GM19328 (cell line): ENCODE data around the gene NLRP1.

Source experiments
- ATAC-seq: cut with Tn5 transposase; IDR thresholded peaks from one replicate; pipeline ENCODE4 v1.9.1; 2021; ENCODE audit warnings: mild to moderate bottlenecking, moderate library complexity; ENCODE audit not compliant: unreplicated experiment

The NLRP1 gene

DNA sequence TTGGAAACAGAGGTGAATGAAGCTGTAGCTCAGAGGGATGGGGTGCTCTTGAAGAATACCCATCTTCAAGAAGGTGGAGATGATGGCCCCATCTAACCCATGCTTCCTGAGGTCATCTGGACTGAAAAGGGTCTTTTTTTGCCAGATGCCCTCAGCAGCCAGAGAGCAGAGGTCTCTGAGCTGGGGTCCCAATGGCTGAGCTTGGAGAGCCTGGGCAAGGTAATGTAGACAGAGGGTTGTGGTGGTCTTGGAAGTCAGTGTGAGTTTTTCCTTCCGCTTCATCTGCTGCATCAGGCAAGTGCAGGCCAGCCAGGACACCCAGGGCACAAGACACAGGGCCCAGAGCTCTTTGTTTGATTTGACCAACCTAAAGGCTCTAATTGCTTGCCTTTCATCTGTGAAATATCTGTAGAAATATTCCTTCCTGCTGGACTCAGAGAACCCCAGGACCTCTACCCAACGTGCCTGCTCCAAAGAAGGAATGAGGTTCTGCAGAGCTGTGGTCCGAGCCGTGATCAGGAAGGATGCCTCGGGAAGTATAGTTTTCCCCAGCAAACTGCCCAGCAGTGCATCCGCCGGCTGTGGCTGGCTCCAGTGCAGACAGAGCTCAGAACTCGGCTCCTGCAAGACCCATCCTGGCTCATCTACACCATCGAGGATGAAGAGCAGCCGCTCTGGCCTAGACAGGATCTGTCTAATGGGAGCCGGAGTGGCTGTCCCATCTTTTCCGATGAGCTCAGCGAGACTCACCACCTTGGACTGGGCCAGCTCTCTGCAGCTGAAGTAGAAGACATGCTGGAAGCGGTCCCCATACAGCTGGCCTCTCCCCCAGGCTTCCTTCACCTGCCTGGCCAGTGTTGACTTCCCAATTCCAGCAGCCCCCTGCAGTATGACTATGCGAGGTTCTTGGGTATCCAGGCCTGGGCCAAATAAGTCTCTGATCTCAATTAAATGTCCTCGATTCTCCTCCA, 25.2 kb downstream of the NLRP1 start:
- no peak for ATAC-seq

DNA sequence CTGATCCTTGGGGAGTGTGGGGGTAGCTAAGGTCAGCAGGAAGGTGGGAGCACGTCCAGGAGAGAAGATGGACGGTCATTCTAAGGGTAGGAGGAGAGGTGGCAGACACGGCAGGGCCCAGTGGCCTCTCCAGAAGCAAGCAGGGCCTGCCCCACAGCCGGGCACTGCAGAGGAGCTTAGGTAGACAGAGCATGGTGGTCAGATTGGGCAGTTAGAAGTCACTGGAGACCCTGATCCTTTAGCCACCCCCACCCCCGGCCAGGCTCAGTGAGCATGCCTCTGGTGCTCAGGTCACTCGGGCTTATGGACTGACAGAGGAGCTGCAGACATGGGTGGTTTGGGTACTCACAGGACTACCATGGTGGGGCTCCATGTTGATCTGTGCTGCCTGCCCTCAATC, 26.3 kb downstream of the NLRP1 start:
- no peak for ATAC-seq

DNA sequence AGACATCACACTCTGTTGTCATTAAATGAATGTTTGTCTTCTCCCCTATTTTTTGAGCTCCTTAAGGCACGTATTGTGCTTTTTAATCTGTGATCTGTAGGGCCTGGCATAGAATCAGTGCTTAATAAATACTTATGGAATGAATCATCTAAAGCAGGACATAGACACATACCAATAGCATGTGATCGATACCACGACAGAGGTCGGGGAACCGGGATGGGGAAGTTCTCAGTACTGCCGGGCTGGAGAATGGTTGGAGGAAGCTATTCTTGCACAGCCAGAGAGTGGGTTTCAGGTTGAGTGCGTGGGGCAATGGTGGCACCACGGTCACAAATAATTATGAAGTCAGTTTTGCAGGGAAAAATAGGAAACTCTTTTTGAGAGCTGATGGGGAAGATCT, 26.8 kb downstream of the NLRP1 start:
- no peak for ATAC-seq

DNA sequence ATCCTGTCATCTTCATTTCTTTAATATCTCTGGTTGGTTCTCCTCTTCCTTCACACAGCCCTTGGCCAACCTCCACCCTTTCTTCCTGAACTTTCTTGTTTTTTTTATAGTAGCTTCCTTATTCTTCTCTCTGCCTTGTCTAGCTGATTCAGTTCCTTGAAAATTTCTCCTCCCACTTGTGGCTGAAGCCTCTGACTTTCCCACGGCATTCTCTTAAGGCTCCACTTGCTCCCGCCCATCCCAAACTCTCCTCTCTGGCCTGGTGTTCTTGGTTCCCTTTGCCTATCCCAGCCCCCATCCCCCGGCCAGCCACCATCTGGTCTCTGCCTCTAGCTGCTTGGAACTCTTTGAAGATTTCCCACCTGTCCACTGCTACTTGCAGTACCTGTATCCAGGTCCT, 29.1 kb downstream of the NLRP1 start:
- ATAC-seq = no peak

DNA sequence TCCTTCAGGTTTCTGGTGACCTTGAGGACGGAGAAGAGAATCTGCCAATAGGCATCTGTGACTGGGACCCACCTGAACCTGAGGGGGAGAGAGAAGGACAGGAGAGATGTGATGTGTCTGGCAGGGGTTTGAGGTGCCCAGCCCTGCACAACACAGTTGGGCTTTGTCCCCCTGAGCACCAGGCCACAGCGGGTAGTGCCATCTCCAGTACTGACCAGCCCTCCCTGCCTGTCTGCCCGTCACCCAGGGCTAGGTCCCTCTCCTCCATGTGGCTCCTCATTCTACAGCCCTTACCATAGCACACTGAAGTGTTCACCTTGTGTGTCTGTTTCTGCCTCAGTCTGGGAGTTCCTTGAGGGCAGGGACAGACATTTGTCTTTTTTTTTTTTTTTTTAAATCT, 30.8 kb downstream of the NLRP1 start:
- ATAC-seq = no peak

DNA sequence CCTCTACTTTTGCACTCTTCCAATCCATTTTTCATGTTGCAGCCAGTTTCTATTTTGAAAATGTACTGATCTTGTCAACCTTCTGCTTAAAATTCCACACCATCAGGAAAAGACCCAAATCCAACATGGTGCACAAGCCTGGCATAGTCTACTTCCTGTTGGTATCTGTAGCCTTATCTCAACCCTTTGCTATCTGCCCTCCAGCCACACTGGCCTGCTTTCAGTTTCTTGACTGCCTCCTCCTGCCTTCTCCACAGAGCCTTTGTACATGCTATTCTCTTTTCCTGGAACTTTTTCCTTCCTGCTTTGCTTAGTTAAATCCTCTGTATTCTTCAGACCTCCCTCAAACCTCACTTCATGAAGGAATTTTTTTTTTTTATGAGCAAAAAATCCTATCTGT, 31.5 kb downstream of the NLRP1 start:
- no peak for ATAC-seq

DNA sequence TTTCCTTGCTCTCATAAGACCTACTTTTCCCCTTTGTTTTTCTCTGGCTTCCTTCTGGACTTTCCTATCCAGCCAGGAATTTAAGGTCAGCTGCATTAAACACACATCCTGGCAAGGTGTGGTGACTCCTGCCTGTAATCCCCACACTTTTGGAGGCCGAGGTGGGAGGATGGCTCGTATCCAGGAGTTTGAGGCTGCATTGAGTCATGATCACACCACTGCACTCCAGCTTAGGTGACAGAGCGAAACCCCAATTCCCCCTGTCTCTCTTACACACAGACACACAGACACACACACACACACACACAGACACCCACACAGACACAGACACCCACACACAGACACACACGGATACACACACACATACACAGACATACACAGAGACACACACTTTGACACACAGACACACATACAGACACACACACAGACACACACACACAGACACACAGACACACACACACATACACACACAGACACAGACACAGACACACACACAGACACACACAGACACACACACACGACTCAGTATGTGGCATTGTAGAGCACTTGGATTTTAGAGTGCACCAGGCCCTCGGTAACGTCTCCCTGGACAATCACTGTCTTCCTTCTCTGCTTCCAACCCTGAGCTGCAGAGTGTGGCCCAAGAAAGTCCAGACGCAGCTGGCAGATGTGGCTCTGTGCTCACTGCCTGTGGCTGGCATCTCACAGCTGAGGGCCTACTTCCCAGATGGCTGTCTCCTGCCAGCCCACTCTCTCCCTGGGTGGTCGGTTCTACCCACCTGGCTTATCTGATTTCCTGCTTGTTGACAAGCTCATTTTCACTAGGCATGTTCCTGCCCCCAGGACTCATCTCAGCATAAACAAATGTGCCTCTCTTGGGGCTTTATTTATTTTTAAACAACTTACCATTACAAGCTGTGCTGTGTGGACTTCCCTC, 39.0 kb downstream of the NLRP1 start:
- no peak for ATAC-seq

DNA sequence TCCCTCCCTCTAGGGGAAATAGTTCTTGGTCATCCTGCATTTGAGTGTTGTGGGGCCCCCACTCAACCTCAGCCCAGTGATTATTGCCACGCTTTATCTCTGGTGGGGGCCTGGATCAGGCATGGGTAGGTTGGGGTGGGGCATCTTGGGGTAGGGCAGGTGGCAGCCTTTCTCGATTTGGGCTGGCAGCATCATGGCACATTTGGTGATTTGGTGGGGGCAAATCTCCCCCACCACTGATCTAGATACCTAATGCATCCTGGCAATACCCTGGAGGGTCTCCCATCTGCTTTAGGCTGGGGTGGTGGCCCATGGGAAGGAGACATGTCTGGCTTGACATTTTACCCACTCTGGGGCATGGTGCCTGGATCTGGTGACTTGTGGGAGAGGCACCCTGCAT, 40.2 kb downstream of the NLRP1 start:
- ATAC-seq = no peak

DNA sequence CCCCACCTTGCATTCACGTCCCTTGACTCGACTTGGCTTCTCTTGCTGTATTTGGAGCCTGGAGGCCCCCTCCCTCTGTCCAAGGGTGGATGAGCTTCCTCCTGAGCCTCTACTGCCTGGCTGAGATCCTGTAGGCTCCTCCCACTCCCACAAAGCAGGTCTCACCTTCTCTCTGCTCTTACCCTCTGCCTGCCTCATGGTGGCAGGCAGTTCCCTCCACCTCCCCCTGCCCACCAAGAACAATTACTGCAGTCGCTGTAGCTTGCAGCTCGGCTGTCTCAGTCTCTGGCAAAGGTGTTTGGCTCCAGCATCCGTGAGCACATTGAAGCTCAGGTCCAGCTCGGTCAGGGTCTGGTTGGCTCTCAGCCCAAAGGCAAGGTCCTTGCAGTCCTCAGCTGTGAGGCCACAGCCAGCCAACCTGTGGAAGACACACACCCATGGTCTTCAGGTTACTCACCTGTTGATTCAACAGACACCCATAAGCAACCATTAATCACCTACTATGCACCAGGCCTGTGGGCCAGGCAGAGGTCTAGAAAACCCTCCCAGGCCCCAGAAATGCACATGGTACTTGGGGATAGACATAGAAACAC, 42.6 kb downstream of the NLRP1 start:
- no peak for ATAC-seq

DNA sequence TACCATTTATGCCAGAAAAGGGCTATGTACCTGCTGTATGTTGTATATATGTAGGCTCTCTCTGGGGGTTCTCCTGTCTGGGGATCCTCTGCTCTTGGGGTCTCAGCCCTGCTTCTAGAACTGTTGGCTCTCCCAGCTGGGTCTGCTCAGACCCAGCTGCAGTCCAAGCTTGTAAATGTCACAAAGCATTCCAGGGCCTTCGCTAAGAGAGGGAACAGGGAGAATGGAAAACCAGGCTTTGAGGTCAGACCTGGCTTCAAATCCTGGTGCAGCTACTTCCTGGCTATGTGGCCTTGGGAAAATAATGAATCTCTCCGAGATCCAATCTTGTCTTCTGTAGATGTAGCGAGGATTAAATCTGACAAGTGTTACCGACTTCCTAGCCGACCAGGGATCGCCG, 44.0 kb downstream of the NLRP1 start:
- no peak for ATAC-seq

DNA sequence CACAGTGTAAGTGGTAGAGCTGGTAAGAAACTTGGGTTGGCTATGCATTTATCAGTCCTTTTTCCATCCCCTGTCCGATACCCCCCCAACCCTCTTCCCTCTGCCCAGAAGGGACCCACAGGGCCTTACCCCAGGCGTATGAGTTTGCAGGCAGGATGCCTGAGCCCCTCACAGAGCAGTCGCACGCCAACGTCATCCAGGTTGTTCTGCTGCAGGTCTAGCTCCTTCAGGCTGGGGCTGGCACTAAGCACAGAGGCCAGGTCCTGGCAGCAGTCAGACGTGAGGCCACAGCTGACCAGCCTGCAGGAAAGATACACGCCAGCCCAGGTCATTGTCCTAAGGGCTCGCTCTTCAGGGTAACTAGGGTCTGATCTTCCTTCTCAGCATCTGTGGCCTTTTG, 45.0 kb downstream of the NLRP1 start:
- no peak for ATAC-seq

DNA sequence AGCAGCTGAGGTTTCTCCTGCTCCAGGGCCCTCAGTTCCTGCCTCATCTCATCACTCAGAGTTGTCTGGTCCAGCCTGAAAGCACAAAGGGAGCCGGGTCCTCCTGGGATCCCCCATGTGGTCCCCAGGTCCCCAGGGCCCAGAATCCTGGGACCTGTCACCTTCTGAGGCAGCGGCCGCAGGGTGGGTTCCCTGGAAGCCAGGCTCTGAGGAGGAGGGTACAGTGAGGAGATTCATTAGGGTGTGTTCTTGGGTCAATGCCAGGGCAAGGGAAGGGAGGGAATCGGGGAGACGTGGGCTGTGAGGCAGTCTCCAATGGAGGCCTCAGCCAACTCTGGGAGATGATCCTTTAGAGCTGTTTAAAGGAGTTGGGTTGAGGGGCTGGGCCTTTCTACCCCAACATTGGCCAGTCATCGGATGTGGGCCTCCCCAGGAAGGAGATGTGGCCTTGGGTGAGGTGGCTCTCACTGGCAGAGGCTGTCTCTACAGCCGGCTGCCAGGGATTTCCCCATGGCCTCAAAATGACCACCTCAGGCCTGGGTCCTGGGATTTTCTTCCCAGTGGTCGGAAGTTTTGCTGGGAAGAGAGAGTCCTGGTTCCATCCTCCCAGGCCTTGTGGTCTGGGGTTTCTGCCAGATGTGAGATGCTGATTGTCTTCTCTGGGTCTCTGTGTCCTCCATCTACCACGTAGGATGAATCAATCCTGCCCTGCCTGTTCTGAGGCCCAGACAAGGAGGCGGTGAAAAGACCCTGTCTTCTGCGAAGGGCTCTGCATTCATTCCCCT, 47.3 kb downstream of the NLRP1 start:
- no peak for ATAC-seq

DNA sequence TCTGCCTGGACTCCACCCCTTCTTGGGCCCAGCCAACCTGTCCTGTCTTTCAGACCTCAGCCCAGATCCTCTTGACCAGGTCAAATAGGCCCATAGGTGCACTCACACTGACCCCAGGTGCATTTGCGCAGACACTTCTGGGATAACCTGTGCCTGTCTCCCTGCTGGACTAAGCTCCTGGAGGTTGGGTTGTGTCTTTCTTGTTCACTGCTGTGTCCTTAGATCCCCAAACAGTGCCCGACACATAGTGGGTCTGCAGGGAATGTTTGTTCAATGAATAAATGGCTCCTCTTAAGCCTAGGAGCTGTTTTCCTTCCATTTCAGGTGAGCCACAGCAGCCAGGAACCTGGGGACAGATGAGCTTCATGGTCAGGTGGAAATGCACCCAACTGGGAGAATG, 48.9 kb downstream of the NLRP1 start:
- no peak for ATAC-seq

DNA sequence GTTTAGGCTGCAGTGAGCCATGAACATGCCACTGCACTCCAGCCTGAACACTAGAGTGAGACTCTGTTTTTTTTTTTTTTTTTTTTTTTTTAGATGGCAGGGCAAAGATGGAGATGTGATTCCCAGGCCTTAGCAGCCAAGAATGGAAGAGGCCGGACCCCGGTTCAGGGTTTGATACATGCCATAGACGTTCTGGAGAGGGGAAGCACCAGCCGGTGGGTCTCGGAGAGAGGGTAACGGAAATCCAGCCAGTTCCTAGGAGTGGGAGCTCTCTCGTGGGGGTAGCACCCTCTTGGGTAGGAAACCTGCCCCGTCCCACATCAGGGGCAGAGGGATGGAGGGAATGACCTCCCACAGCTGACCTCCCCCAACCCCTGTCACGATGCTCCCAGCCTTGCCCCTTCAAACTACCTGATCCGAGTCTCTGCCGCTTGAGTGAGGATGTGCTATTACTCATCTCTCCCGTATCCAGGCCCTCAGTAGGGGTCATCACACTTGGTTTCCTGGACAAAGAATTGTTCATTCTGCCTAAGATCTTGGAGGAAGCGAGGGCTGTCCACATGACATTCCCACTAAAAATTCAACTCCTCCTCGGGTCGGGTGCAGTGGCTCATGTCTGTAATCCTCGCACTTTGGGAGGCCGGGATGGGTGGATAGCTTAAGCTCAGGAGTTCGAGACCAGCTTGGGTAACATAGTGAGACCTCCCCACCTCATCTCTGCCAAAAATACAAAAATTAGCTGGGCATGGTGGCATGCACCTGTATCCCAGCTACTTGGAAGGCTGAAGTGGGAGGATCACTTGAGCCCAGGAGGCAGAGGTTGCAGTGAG, 50.6 kb downstream of the NLRP1 start:
- ATAC-seq = no peak

DNA sequence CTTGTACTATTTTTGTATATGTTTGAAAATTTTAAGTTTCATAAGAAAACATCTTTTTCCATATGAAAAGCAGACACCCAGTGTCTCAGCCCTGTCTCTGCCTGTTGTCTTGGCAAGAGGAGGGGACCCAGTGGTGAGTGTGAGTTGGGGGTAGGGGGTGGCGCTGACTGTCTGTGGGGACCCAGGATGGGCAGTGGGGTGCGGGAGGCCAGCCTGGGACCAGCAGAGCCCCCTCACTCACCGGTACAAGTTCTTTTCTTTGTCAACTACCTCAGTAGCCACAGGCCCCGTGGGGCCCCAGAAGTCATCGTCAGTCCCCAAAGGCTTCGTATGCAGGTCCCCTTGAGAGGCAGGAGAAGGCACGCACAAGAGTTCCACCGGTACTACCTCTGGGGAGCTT, 51.7 kb downstream of the NLRP1 start:
- ATAC-seq = no peak

DNA sequence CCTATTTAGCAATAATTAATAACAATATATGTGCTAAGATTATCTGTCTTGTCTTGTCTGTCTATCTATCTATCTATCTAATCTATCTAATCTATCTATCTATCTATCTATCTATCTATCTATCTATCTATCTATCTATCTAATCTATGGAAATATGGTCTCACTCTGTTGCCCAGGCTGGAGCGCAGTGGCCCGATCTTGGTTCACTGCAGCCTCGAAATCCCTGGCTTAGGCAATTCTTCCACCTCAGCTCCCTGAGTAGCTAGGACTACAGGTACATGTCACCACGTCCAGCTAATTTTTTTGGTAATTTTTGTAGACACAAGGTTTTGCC, 53.3 kb downstream of the NLRP1 start:
- ATAC-seq = no peak

DNA sequence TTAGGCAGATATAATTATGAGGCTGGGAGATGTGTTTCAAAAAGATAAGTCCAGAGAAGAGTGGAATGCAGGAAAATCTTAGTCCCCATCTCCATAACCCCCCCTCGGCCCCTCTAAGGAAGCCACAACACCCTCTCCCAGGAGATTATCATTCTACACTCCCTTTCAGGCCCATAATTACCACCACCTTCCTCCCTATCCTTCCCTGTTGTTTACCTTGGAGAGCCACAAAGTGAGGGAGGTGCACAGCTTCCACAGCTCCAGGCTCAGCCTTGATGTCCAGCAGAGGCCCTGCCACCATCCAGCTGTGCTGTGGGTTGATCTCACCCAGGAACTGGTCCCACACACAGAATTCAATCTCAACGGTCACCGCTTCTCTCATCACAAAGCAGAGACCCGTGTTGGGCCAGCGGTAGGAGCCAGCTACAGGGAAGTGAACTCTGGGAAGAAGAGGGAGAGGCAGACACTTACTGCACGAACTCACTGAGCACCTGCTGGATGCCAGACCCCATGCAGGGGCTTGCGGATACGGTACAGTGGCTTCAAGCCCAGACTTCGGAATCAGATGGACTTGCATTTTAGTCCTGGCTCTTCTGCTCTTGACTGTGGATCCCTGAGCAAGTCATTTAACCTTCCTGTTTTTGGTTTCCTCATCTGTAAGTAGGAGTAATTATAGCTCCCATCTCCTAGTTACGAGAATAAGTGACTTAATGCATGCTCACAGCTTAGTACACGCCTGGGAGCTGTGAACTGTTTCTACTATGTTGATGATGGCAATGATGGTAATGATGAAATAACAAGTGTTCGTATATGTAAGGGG, 53.8 kb downstream of the NLRP1 start:
- ATAC-seq = no peak

DNA sequence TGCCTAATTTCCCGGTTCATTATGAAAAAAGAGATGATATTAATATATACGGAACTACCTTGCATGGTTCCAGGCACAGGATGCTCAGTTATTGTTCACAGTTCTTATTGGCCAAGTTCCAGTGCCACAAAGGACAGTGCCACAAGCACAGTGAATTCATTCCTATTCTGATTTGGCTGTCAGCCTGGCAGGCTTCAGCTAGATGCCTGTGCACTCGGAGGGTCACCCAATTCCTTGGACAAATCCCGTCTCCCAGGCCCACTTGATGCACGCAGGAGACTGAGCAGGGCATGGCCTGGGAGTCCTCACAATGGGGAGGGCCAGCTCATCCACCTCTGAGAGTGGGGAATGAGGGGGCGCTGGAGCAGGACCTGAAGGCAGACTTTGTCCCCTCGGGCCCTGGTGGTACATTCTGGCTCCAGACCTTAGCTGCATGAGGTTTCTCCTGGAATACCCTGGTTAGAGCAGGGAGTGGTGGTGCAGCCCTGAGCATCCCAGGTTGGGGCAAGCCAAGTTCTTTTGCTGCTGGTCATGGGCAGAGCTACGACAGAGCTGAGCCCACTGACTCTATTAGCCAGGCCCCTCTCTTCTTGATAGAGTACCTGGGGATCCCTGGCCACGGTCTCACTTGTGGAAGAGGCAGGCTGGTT, 56.6 kb downstream of the NLRP1 start:
- ATAC-seq = no peak
